CD14-positive monocyte (primary cell): Measurements from ENCODE around the gene AMPH. TPM values are rescaled to one million over a fixed set of nuclear protein-coding genes. Genes with fewer than 3 reads are reported as not detected.

Source experiments
- DNase-seq, 3 donors: peaks; one replicate each; pipeline ENCODE4 v3.0.0-alpha.2; 2011 to 2022
- H2AFZ ChIP-seq: 2 replicates; pipeline ENCODE4 v1.6.0; 2012; ENCODE audit warnings: mild to moderate bottlenecking, low read depth, low read length, inconsistent platforms; ENCODE audit not compliant: insufficient read depth, poor library complexity, severe bottlenecking
- H3K27ac ChIP-seq, 2 donors: 1 replicate in 1 of 2; 2 replicates in 1 of 2; pipeline ENCODE4 v1.5.1; 2012 to 2013; ENCODE audit warnings: low read length in 2 of 2, control low read depth in 1 of 2, inconsistent platforms in 1 of 2, low read depth in 1 of 2, mild to moderate bottlenecking in 1 of 2
- H3K27me3 ChIP-seq, 2 donors: one replicate each; pipeline versions ENCODE4 v1.6.0 to v1.6.1; 2011 to 2013; ENCODE audit warnings: low read length in 2 of 2; ENCODE audit not compliant: control insufficient read depth in 2 of 2, insufficient read depth in 2 of 2
- H3K36me3 ChIP-seq, 2 donors: replicated peaks in 1 of 2; 1 replicate in 1 of 2; 2 replicates in 1 of 2; pipeline versions ENCODE4 v1.5.1 to v1.6.1; 2012 to 2013; ENCODE audit warnings: low read length in 2 of 2, control low read depth in 1 of 2, inconsistent platforms in 1 of 2, mild to moderate bottlenecking in 1 of 2; ENCODE audit not compliant: insufficient read depth in 2 of 2, control insufficient read depth in 1 of 2
- H3K4me1 ChIP-seq, 2 donors: 1 replicate in 1 of 2; 2 replicates in 1 of 2; pipeline versions ENCODE4 v1.5.1 to v1.6.1; 2012 to 2013; ENCODE audit warnings: low read length in 2 of 2, control low read depth in 1 of 2, inconsistent platforms in 1 of 2, mild to moderate bottlenecking in 1 of 2, moderate library complexity in 1 of 2; ENCODE audit not compliant: insufficient read depth in 2 of 2, control insufficient read depth in 1 of 2
- H3K4me2 ChIP-seq: replicated peaks from 2 replicates; pipeline ENCODE3; 2012; ENCODE audit warnings: low read length, moderate library complexity, mild to moderate bottlenecking; ENCODE audit not compliant: poor library complexity, severe bottlenecking; ENCODE audit errors: extremely low read depth
- H3K4me3 ChIP-seq, 3 experiments: fragments of 200-600 bp in 1 of 3; sonication (generic) in 1 of 3; replicated peaks in 1 of 3; 1 replicate in 2 of 3; 2 replicates in 1 of 3; pipeline ENCODE4 v1.5.1; 2011 to 2013; ENCODE audit warnings: low read length in 3 of 3, mild to moderate bottlenecking in 3 of 3, control low read depth in 2 of 3, low read depth in 2 of 3, inconsistent platforms in 1 of 3, moderate library complexity in 1 of 3
- H3K79me2 ChIP-seq: 2 replicates; pipeline ENCODE4 v1.6.0; 2012; ENCODE audit warnings: mild to moderate bottlenecking, control low read depth, inconsistent platforms, low read length, moderate library complexity; ENCODE audit not compliant: insufficient read depth
- H3K9ac ChIP-seq: 2 replicates; pipeline ENCODE4 v1.6.0; 2017; ENCODE audit warnings: low read length, mild to moderate bottlenecking; ENCODE audit not compliant: insufficient read depth, poor library complexity, severe bottlenecking
- H3K9me3 ChIP-seq, 2 donors: replicated peaks in 1 of 2; 1 replicate in 1 of 2; 2 replicates in 1 of 2; pipeline versions ENCODE4 v1.5.1 to v1.6.1; 2012 to 2013; ENCODE audit warnings: low read length in 2 of 2, control low read depth in 1 of 2; ENCODE audit not compliant: control insufficient read depth in 1 of 2, insufficient read depth in 1 of 2
- H4K20me1 ChIP-seq: 2 replicates; pipeline ENCODE4 v1.6.0; 2012; ENCODE audit warnings: mild to moderate bottlenecking, low read length, control low read depth, moderate library complexity; ENCODE audit not compliant: insufficient read depth
- H3K27ac Mint-ChIP-seq, 7 donors: one replicate each; pipeline ENCODE4 v1.8.0; 2020; ENCODE audit warnings: mild to moderate bottlenecking in 7 of 7, mixed read lengths in 7 of 7, moderate library complexity in 6 of 7, inconsistent platforms in 2 of 7
- H3K27me3 Mint-ChIP-seq, 3 donors: one replicate each; pipeline ENCODE4 v1.8.0; 2021 to 2022; ENCODE audit warnings: low read depth in 3 of 3, mild to moderate bottlenecking in 3 of 3, mixed read lengths in 3 of 3, moderate library complexity in 3 of 3, inconsistent platforms in 1 of 3
- H3K36me3 Mint-ChIP-seq, 2 donors: one replicate each; pipeline ENCODE4 v1.8.0; 2020; ENCODE audit warnings: mixed read lengths in 2 of 2, inconsistent platforms in 1 of 2, mild to moderate bottlenecking in 1 of 2
- H3K4me1 Mint-ChIP-seq: one replicate; pipeline ENCODE4 v1.8.0; 2020; ENCODE audit warnings: mild to moderate bottlenecking, mixed read lengths
- H3K4me3 Mint-ChIP-seq, 2 donors: one replicate each; pipeline ENCODE4 v1.8.0; 2020; ENCODE audit warnings: mild to moderate bottlenecking in 2 of 2, mixed read lengths in 2 of 2, moderate library complexity in 1 of 2
- H3K9me3 Mint-ChIP-seq, 7 donors: one replicate each; pipeline ENCODE4 v1.8.0; 2020 to 2022; ENCODE audit warnings: mixed read lengths in 7 of 7, mild to moderate bottlenecking in 6 of 7, moderate library complexity in 6 of 7, inconsistent platforms in 2 of 7
- WGBS: methylation state at CpG from one replicate; pipeline ENCODE4 v1.1.5; 2013; ENCODE audit warnings: missing lambda C conversion rate; ENCODE audit not compliant: insufficient coverage; 5-methylcytosine and 5-hydroxymethylcytosine counted together
- intact Hi-C, 2 donors: fragments of 100-400 bp; cut with micrococcal nuclease; formaldehyde crosslinking; loops; one replicate each; pipeline versions ENCODE4 v1.15.0 to v1.15.1; 2023
- polyA plus RNA-seq, 3 donors: library from polyadenylated mRNA; depleted of rRNA in 1 of 3; unstranded in 2 of 3; stranded (reverse) in 1 of 3; fragments of 300-500 nt in 2 of 3; fragments of >200 nt in 1 of 3; fragmentation: Illumina TruSeq in 2 of 3; gene quantifications; 1 replicate in 2 of 3; 2 replicates in 1 of 3; pipeline ENCODE4 v1.2.3, GENCODE V29; 2012 to 2021
- TF ChIP-seq, protein P1 (sequence below): fragments of 200-600 bp; IDR thresholded peaks from one replicate; pipeline ENCODE4 v1.8.0; 2022; ENCODE audit warnings: antibody characterized with exemption, mild to moderate bottlenecking

Gene AMPH
- polyA plus RNA-seq, 3 donors: 0.61 to 0.96 (median 0.67) TPM

DNA sequence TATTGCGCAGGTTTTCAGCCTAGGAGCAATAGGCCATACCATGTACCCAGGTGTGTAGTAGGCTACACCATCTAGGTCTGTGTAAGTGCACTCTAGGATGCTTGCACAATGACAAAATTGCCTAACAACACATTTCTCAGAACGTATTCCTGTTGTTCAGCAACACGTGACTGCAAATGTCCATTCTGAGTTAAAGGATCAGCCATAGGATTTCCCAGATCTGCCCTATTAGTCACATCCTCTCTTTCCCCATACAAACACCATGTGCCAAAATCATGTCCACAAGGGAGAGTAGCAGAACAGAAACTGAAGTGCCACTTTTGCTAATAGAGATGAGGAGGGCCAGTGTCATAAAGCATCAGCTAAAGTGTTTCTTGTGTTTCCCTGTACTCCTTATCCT lies 42.6 kb upstream of the AMPH start:
- Mint-ChIP-seq H3K4me1 (peaks cover 50% of the 10 kb centered on the region), H3K27ac (peak overlapping the region; percentile 80 to 97 (median 90)), H3K9me3 (peaks cover 0 to 5% (median 1%) of the 10 kb centered on the region in 7 donors), H3K36me3 (peaks cover 0 to 3% of the 10 kb centered on the region in 2 donors), H3K27me3 (peaks cover 0 to 4% (median 2%) of the 10 kb centered on the region in 3 donors), H3K4me3 (no peak overlapping the region)
- Histone ChIP-seq H3K4me3 (no peak overlapping the region), H3K27ac (peak overlapping the region; percentile 20 to 62), H4K20me1 (no peaks in the 10 kb centered on the region), H3K36me3 (no peaks in the 10 kb centered on the region), H3K27me3 (no peaks in the 10 kb centered on the region), H3K4me1 (peaks cover 42 to 54% of the 10 kb centered on the region in 2 donors), H3K9me3 (no peaks in the 10 kb centered on the region), H3K9ac (no peak overlapping the region), H3K4me2 (peak overlapping the region; percentile 3), H2AFZ (no peak overlapping the region), H3K79me2 (no peaks in the 10 kb centered on the region)
- DNase-seq: peak; percentile 87 to 98 (median 93)
- intact Hi-C loops: no loop called here
- TF ChIP-seq, protein P1, sequence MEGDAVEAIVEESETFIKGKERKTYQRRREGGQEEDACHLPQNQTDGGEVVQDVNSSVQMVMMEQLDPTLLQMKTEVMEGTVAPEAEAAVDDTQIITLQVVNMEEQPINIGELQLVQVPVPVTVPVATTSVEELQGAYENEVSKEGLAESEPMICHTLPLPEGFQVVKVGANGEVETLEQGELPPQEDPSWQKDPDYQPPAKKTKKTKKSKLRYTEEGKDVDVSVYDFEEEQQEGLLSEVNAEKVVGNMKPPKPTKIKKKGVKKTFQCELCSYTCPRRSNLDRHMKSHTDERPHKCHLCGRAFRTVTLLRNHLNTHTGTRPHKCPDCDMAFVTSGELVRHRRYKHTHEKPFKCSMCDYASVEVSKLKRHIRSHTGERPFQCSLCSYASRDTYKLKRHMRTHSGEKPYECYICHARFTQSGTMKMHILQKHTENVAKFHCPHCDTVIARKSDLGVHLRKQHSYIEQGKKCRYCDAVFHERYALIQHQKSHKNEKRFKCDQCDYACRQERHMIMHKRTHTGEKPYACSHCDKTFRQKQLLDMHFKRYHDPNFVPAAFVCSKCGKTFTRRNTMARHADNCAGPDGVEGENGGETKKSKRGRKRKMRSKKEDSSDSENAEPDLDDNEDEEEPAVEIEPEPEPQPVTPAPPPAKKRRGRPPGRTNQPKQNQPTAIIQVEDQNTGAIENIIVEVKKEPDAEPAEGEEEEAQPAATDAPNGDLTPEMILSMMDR: no peak
- WGBS: 0% methylated on average over 2 of the region's 3 CpGs

DNA sequence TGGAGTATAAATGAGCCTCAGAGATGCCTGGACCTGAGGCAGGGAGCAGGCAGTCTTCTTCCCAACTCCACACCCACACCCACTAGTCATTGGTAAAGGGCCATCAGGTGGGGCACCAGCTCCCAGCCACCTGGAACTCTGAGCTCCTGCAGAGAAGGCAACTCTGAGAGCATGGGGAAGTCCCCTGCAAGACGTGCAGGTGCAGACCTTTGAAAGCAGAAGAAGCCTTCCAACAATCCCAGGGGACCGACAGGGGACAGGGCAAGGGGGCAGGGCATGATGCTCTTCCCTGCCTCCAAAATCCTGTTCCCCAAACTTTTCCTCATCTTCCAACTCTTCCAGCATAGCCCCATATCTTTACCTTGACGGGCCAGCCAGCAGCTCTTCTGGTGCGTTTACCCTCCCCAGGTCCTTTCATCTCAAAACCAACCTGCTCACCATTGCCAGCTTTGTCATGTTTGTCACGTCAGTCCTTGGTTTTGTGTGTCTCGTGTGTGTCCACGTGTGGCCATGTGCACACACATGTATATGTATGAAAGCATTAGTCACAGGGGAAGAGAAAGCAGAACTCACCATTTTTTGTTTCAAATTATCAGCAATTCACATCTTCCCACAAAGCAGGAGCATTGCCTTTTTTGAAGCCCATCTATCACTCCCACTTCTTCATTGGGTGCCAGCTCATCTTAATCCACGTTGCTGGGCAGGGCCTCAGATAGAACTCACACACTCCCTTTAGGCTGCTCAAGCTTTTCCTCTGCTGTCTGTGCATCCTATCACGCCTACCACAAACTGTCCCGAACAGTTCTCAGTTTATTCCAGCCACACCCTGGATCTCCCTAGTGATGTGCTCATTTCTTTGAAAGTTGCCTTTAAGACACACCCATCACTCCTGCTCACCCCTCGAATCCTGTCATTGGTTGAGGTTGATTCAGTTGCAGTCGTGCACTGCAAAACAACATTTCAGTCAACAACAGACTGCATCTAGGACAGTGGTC lies 41.0 kb upstream of the AMPH start:
- H2AFZ ChIP-seq: no peak overlapping the region
- Mint-ChIP-seq H3K4me3 (peak overlapping the region in 1 of 2 donors; percentile 14), H3K27me3 (peaks cover 0 to 4% (median 4%) of the 10 kb centered on the region in 3 donors), H3K4me1 (peaks cover 39% of the 10 kb centered on the region), H3K36me3 (no peaks in the 10 kb centered on the region), H3K27ac (peak overlapping the region; percentile 51 to 85 (median 82)), H3K9me3 (peaks cover 0 to 5% (median 2%) of the 10 kb centered on the region in 7 donors)
- H3K4me1 ChIP-seq: peaks cover 31 to 39% of the 10 kb centered on the region in 2 donors
- H3K27me3 ChIP-seq: no peaks in the 10 kb centered on the region
- no peaks in the 10 kb centered on the region for H3K79me2 ChIP-seq
- no peak overlapping the region for H3K4me3 ChIP-seq
- no peaks in the 10 kb centered on the region for H3K36me3 ChIP-seq
- TF ChIP-seq, protein P1: no peak
- no peak overlapping the region for H3K4me2 ChIP-seq
- DNase-seq: peak; percentile 25 to 58 (median 46)
- intact Hi-C loops: no loop called here
- H3K27ac ChIP-seq: peak overlapping the region in 1 of 2 donors; percentile 23
- no peak overlapping the region for H3K9ac ChIP-seq
- WGBS: 55% methylated on average over 6 of the region's 12 CpGs
- no peaks in the 10 kb centered on the region for H4K20me1 ChIP-seq
- H3K9me3 ChIP-seq: no peaks in the 10 kb centered on the region
